ENCODE data around the gene DNAJC4. TPM values are rescaled to one million over a fixed set of nuclear protein-coding genes. Genes with fewer than 3 reads are reported as not detected.

DNAJC4 gene
- total and polyA plus RNA-seq, 4 donors: 15.0 to 97.9 (median 26.8) TPM

DNA sequence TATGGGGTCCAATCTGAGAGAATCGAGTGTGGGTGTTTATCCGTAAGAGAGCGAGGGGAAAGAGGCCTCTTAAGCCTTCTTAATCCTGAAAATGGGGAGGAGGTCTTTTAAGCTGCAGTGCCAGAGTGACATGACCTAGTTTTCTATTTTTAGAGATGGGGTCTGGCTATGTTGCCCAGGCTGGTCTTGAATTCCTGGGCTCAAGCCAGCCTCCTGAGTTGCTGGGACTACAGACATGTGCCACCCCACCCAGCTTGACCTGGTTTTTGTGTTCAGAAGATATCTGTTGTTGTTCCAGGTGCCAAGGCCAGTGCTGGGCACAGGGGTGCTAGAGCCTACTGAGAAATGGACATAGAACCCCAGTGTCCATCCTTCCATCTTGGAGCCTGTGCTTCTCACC lies 52.7 kb downstream of the DNAJC4 start:
- DNase-seq: no peak
- no peak for ATAC-seq (ENCODE audit: low FRiP score)
- no peak overlapping the region for H3K27ac ChIP-seq (ENCODE audit: low read depth in 1 of 2, low read length in 2 of 2)
- no peaks in the 10 kb centered on the region for H3K36me3 ChIP-seq (ENCODE audit: control insufficient read depth in 1 of 2, insufficient read depth in 2 of 2, low read length in 1 of 2)
- intact Hi-C loops (cut with DNase I): no loop called here
- H3K4me1 ChIP-seq (ENCODE audit: control insufficient read depth in 1 of 2, insufficient read depth in 2 of 2, low read length in 2 of 2): no peaks in the 10 kb centered on the region
- 81 to 95% methylated on average over 3 of the region's 3 CpGs for WGBS, 2 donors
- no peaks in the 10 kb centered on the region for H3K27me3 ChIP-seq (ENCODE audit: control insufficient read depth in 1 of 2, insufficient read depth in 2 of 2, low read length in 1 of 2)
- no peaks in the 10 kb centered on the region for H3K9me3 ChIP-seq (ENCODE audit: control insufficient read depth, low read length)
- H3K4me3 ChIP-seq (ENCODE audit: low read length in 2 of 2): no peak overlapping the region

Other genes with a start within 250 kb of the DNAJC4 start
- 10 to 100 TPM; 37.0 to 42.1 TPM for gene OTUB1, start 244.1 kb upstream of the DNAJC4 start, total RNA-seq
- gene OTUB1, start 244.1 kb upstream of the DNAJC4 start, polyA plus RNA-seq: 10 to 100 TPM; 37.7 to 67.9 TPM
- under 1 TPM; 0.10 to 0.60 TPM for gene FLRT1, start 194.6 kb upstream of the DNAJC4 start, total RNA-seq
- not detected for gene FLRT1, start 194.6 kb upstream of the DNAJC4 start, polyA plus RNA-seq
- 10 to 100 TPM; 12.7 to 19.0 TPM for gene MACROD1, start 64.4 kb upstream of the DNAJC4 start, total RNA-seq
- gene MACROD1, start 64.4 kb upstream of the DNAJC4 start, polyA plus RNA-seq: 100 to 1,000 TPM; 111 to 125 TPM
- gene STIP1, start 44.4 kb upstream of the DNAJC4 start, total RNA-seq: 100 to 1,000 TPM in 1 of 2 donors, 10 to 100 TPM in 1; 67.9 to 111 TPM
- gene STIP1, start 44.4 kb upstream of the DNAJC4 start, polyA plus RNA-seq: 10 to 100 TPM; 31.0 to 40.4 TPM
- 10 to 100 TPM; 35.6 to 42.6 TPM for gene FERMT3, start 23.8 kb upstream of the DNAJC4 start, total RNA-seq
- 10 to 100 TPM; 22.2 to 38.1 TPM for gene FERMT3, start 23.8 kb upstream of the DNAJC4 start, polyA plus RNA-seq
- 10 to 100 TPM; 24.5 to 24.8 TPM for gene TRPT1, start 4.4 kb upstream of the DNAJC4 start, total RNA-seq
- 10 to 100 TPM; 34.3 to 95.3 TPM for gene TRPT1, start 4.4 kb upstream of the DNAJC4 start, polyA plus RNA-seq
- 10 to 100 TPM; 36.7 to 46.9 TPM for gene NUDT22, start 4.3 kb upstream of the DNAJC4 start, total RNA-seq
- gene NUDT22, start 4.3 kb upstream of the DNAJC4 start, polyA plus RNA-seq: 10 to 100 TPM; 42.1 to 98.8 TPM
- gene VEGFB, start 4.0 kb downstream of the DNAJC4 start, total RNA-seq: 100 to 1,000 TPM; 131 to 208 TPM
- 100 to 1,000 TPM; 191 to 206 TPM for gene VEGFB, start 4.0 kb downstream of the DNAJC4 start, polyA plus RNA-seq
- gene FKBP2, start 10.5 kb downstream of the DNAJC4 start, total RNA-seq: 10 to 100 TPM; 50.2 to 52.6 TPM
- gene FKBP2, start 10.5 kb downstream of the DNAJC4 start, polyA plus RNA-seq: 100 to 1,000 TPM; 122 to 298 TPM
- 100 to 1,000 TPM; 110 to 146 TPM for gene PPP1R14B, start 16.4 kb downstream of the DNAJC4 start, total RNA-seq
- gene PPP1R14B, start 16.4 kb downstream of the DNAJC4 start, polyA plus RNA-seq: 100 to 1,000 TPM; 129 to 145 TPM
- 10 to 100 TPM; 29.4 to 32.3 TPM for gene PLCB3, start 21.0 kb downstream of the DNAJC4 start, total RNA-seq
- gene PLCB3, start 21.0 kb downstream of the DNAJC4 start, polyA plus RNA-seq: 10 to 100 TPM; 16.9 to 27.2 TPM
- gene BAD, start 54.1 kb downstream of the DNAJC4 start, total RNA-seq: 10 to 100 TPM; 47.2 to 53.3 TPM
- 100 to 1,000 TPM in 1 of 2 donors, 10 to 100 TPM in 1; 81.8 to 119 TPM for gene BAD, start 54.1 kb downstream of the DNAJC4 start, polyA plus RNA-seq
- 10 to 100 TPM; 22.5 to 31.8 TPM for gene GPR137, start 55.3 kb downstream of the DNAJC4 start, total RNA-seq
- 10 to 100 TPM; 19.7 to 40.3 TPM for gene GPR137, start 55.3 kb downstream of the DNAJC4 start, polyA plus RNA-seq
- gene KCNK4, start 60.8 kb downstream of the DNAJC4 start, total RNA-seq: not detected
- not detected for gene KCNK4, start 60.8 kb downstream of the DNAJC4 start, polyA plus RNA-seq
- not detected for gene CATSPERZ, start 69.8 kb downstream of the DNAJC4 start, total RNA-seq
- gene CATSPERZ, start 69.8 kb downstream of the DNAJC4 start, polyA plus RNA-seq: not detected
- gene ESRRA, start 75.0 kb downstream of the DNAJC4 start, total RNA-seq: 10 to 100 TPM; 25.9 to 27.6 TPM
- gene ESRRA, start 75.0 kb downstream of the DNAJC4 start, polyA plus RNA-seq: 10 to 100 TPM; 32.3 to 54.7 TPM
- 100 to 1,000 TPM; 139 TPM for gene TRMT112, start 87.0 kb downstream of the DNAJC4 start, total RNA-seq
- gene TRMT112, start 87.0 kb downstream of the DNAJC4 start, polyA plus RNA-seq: 100 to 1,000 TPM; 207 to 270 TPM
- gene PRDX5, start 87.6 kb downstream of the DNAJC4 start, total RNA-seq: 10 to 100 TPM; 69.9 to 95.7 TPM
- gene PRDX5, start 87.6 kb downstream of the DNAJC4 start, polyA plus RNA-seq: 100 to 1,000 TPM; 188 to 316 TPM
- gene CCDC88B, start 109.7 kb downstream of the DNAJC4 start, total RNA-seq: 10 to 100 TPM in 1 of 2 donors, 1 to 10 TPM in 1; 7.4 to 19.0 TPM
- 10 to 100 TPM; 13.4 to 28.5 TPM for gene CCDC88B, start 109.7 kb downstream of the DNAJC4 start, polyA plus RNA-seq
- gene RPS6KA4, start 128.6 kb downstream of the DNAJC4 start, total RNA-seq: 10 to 100 TPM; 25.8 to 31.8 TPM
- 10 to 100 TPM; 14.1 to 27.2 TPM for gene RPS6KA4, start 128.6 kb downstream of the DNAJC4 start, polyA plus RNA-seq

Measured in aorta (tissue), 5 donors.